Measurements from ENCODE around the gene SH3RF1. TPM values are rescaled to one million over a fixed set of nuclear protein-coding genes. Genes with fewer than 3 reads are reported as not detected.

SH3RF1 gene
- total RNA-seq, 1 experiment from 2014 or later, result 59.5 TPM

- no peaks in the 10 kb centered on the region for H4K20me1 ChIP-seq (ENCODE audit: insufficient read depth)
- no peak for DNase-seq (ENCODE audit: low read depth, low spot score)
- ChIA-PET CTCF (no interaction called here), RAD21 (ENCODE audit: low non-redundant PET in 1 of 2, low total read pairs in 2 of 2, uncharacterized antibody in 2 of 2, unreplicated experiment in 2 of 2) (no interaction called here), POLR2A (no interaction called here)
- H3K9me3 ChIP-seq (ENCODE audit: control insufficient read depth in 1 of 2, insufficient read depth in 1 of 2, low read depth in 1 of 2, low read length in 2 of 2), result no peaks in the 10 kb centered on the region
- H3K79me2 ChIP-seq (ENCODE audit: insufficient read depth, low read length), result peaks cover 89% of the 10 kb centered on the region
- peaks cover 7 to 44% of the 10 kb centered on the region in 2 experiments; a peak in 3 of 4 replicates for H3K4me1 ChIP-seq (ENCODE audit: control insufficient read depth in 1 of 2, insufficient read depth in 2 of 2, low read length in 2 of 2)
- H3K27ac ChIP-seq (ENCODE audit: low read depth, low read length), result no peak overlapping the region
- H3K4me3 ChIP-seq (replicated peaks in 1 of 2; ENCODE audit: low read depth in 1 of 2, low read length in 2 of 2), result no peak overlapping the region
- H3K4me2 ChIP-seq (ENCODE audit: low read length), result no peak overlapping the region
- no peaks in the 10 kb centered on the region for H3K27me3 ChIP-seq (ENCODE audit: insufficient read depth, low read length)
- intact Hi-C loops (cut with micrococcal nuclease), result no loop called here
- no peak for ATAC-seq
- no peak overlapping the region for H2AFZ ChIP-seq (ENCODE audit: low read depth, low read length, poor library complexity, severe bottlenecking)
- no peak overlapping the region for H3K9ac ChIP-seq (ENCODE audit: low read length)
- BruUV-seq (replicated peaks), result no TSS peak
- no peaks in the 10 kb centered on the region for H3K36me3 ChIP-seq (ENCODE audit: control insufficient read depth in 1 of 2, insufficient read depth in 2 of 2, low read length in 2 of 2)
- no peak for TF ChIP-seq EZH2 (IDR thresholded peaks at IDR 0.05)
- TF ChIP-seq, protein P1, sequence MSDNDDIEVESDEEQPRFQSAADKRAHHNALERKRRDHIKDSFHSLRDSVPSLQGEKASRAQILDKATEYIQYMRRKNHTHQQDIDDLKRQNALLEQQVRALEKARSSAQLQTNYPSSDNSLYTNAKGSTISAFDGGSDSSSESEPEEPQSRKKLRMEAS (IDR thresholded peaks at IDR 0.05), result no peak
- TF ChIP-seq POLR2A (IDR thresholded peaks at IDR 0.05; ENCODE audit: borderline replicate concordance, extremely low read depth, insufficient read depth, insufficient read length), result no peak
- no peak for TF ChIP-seq CTCF (IDR thresholded peaks at IDR 0.05 in 2 of 3, conservative IDR thresholded peaks at IDR 0.05 in 1 of 3; ENCODE audit: borderline replicate concordance in 1 of 3, insufficient read depth in 1 of 3, low read depth in 2 of 3, low read length in 2 of 3)
- TF ChIP-seq SP1 (IDR thresholded peaks at IDR 0.05; ENCODE audit: low read depth), result no peak
- TF ChIP-seq EGR1 (IDR thresholded peaks at IDR 0.05; ENCODE audit: low read depth), result no peak
- TF ChIP-seq CBX3 (IDR thresholded peaks at IDR 0.05; ENCODE audit: low read depth), result no peak
- TF ChIP-seq, protein P2, sequence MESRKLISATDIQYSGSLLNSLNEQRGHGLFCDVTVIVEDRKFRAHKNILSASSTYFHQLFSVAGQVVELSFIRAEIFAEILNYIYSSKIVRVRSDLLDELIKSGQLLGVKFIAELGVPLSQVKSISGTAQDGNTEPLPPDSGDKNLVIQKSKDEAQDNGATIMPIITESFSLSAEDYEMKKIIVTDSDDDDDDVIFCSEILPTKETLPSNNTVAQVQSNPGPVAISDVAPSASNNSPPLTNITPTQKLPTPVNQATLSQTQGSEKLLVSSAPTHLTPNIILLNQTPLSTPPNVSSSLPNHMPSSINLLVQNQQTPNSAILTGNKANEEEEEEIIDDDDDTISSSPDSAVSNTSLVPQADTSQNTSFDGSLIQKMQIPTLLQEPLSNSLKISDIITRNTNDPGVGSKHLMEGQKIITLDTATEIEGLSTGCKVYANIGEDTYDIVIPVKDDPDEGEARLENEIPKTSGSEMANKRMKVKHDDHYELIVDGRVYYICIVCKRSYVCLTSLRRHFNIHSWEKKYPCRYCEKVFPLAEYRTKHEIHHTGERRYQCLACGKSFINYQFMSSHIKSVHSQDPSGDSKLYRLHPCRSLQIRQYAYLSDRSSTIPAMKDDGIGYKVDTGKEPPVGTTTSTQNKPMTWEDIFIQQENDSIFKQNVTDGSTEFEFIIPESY (IDR thresholded peaks at IDR 0.05; ENCODE audit: extremely low read depth, insufficient replicate concordance, low read length), result no peak
- TF ChIP-seq EZH2phosphoT487 (IDR thresholded peaks at IDR 0.05; ENCODE audit: borderline replicate concordance), result no peak
- TF ChIP-seq ATF3 (IDR thresholded peaks at IDR 0.05), result no peak
- no peak for TF ChIP-seq FOSL1 (IDR thresholded peaks at IDR 0.05; ENCODE audit: low read depth)
- no peak for TF ChIP-seq ELF1 (IDR thresholded peaks at IDR 0.05; ENCODE audit: borderline replicate concordance, low read depth)
- TF ChIP-seq TCF7L2 (IDR thresholded peaks at IDR 0.05; ENCODE audit: borderline replicate concordance, extremely low read depth, insufficient read depth, insufficient read length), result no peak
- no peak for TF ChIP-seq JUND (IDR thresholded peaks at IDR 0.05)
- no peak for TF ChIP-seq ZFX (IDR thresholded peaks at IDR 0.05)
- no peak for TF ChIP-seq ZNF274 (IDR thresholded peaks at IDR 0.05; ENCODE audit: low read depth, low read length)
- no peaks in the 10 kb centered on the region for H3K9me2 ChIP-seq (ENCODE audit: insufficient read depth)
Measured at GRCh38 chr4:169208090-169208455, 62.7 kb downstream of the SH3RF1 start.
